Activated CD8-positive, alpha-beta T cell treated with anti-CD3 and anti-CD28 coated beads for 36 hours (primary cell): ENCODE data around the gene ANKRD40CL. TPM values are rescaled to one million over a fixed set of nuclear protein-coding genes. Genes with fewer than 3 reads are reported as not detected.
A peak's percentile ranks its signal among the peaks of the same experiment; 100 is the strongest.
"Not testable (repeated sequence)": the region's sequence is repeated elsewhere in the genome, so short reads cannot be mapped to it uniquely, and the experiment has no call there.

Experiments
- ATAC-seq: fragments of 200-7000 bp; cut with Tn5 transposase; one replicate; pipeline ENCODE4 v1.10.0; 2021; ENCODE audit warnings: mild to moderate bottlenecking, moderate library complexity
- CTCF ChIA-PET: fragments of 350-600 bp; sonication (Branson Sonifier 250); formaldehyde crosslinking; loops from one replicate; lab custom pipeline; 2021; ENCODE audit warnings: antibody characterized with exemption; lab: Charles Lee
- POLR2A ChIA-PET: fragments of 350-600 bp; sonication (Branson Sonifier 250); formaldehyde crosslinking; loops from one replicate; lab custom pipeline; 2021; ENCODE audit warnings: antibody characterized with exemption; lab: Charles Lee
- DNase-seq: peaks from one replicate; pipeline ENCODE4 v3.0.0-alpha.2; 2020
- H3K27ac Mint-ChIP-seq: one replicate; pipeline ENCODE4 v1.8.0; 2021; ENCODE audit warnings: mild to moderate bottlenecking, mixed read lengths
- H3K27me3 Mint-ChIP-seq: one replicate; pipeline ENCODE4 v1.8.0; 2021; ENCODE audit warnings: mixed read lengths
- H3K36me3 Mint-ChIP-seq: one replicate; pipeline ENCODE4 v1.8.0; 2021; ENCODE audit warnings: low read depth, mixed read lengths
- H3K4me1 Mint-ChIP-seq: one replicate; pipeline ENCODE4 v1.8.0; 2021; ENCODE audit warnings: low read depth, mixed read lengths
- H3K4me3 Mint-ChIP-seq: one replicate; pipeline ENCODE4 v1.8.0; 2021; ENCODE audit warnings: mild to moderate bottlenecking, moderate library complexity, mixed read lengths
- H3K9me3 Mint-ChIP-seq: one replicate; pipeline ENCODE4 v1.8.0; 2021; ENCODE audit warnings: mixed read lengths
- intact Hi-C: fragments of 100-400 bp; cut with micrococcal nuclease; formaldehyde crosslinking; loops from one replicate; pipeline ENCODE4 v1.10.0; 2022
- total RNA-seq, 2 experiments: library from RNA; stranded (reverse); gene quantifications; one replicate each; pipeline ENCODE4 v1.2.3, GENCODE V29; 2021
- TF ChIP-seq, protein P1 (sequence below): fragments of 200-600 bp; IDR thresholded peaks from one replicate; pipeline ENCODE4 v1.8.0; 2022; ENCODE audit warnings: antibody characterized with exemption, mild to moderate bottlenecking

ANKRD40CL gene
- total RNA-seq, 2 experiments from 2014 or later = not detected

DNA sequence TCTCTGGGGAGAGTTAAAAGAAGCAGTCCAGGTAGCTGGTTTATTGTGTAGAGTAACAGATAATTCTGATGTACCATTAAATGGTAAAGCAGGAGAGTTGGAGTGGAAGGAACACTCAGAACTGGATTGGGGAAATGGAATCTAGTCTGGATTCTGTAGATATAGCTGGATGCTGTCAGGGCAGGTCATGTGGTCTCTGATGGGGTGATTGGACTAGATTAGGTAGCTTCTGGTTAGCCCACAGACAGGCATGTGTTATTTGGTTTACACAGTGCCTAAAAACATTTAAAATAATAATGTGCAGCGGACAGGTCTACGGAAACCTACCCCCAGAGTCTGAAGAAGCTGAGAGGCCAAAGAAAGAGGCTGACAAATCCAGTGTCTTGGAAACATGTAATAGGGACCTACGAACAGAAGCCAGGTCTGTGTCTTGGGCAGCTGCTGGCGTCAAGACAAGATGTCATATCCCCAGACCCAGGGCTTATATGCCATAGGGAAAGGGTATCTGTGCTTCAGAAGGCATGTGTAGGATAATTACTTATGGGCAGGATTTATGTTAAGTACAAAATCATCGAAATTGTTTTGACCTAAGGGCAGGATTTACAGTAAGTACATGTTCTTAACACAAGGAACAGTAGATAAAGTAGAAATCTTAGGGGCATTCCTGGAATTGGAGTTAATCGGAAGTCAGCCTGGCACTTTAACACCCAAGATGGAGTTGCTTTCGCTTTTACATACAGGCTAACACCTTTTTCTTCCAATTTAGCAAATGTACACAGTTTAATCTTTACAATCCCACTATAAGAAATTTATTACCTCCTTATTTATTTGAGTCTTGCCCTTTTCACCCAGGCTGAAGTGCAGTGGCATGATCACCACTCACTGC lies 35.5 kb downstream of the ANKRD40CL start:
- TF ChIP-seq, protein P1, sequence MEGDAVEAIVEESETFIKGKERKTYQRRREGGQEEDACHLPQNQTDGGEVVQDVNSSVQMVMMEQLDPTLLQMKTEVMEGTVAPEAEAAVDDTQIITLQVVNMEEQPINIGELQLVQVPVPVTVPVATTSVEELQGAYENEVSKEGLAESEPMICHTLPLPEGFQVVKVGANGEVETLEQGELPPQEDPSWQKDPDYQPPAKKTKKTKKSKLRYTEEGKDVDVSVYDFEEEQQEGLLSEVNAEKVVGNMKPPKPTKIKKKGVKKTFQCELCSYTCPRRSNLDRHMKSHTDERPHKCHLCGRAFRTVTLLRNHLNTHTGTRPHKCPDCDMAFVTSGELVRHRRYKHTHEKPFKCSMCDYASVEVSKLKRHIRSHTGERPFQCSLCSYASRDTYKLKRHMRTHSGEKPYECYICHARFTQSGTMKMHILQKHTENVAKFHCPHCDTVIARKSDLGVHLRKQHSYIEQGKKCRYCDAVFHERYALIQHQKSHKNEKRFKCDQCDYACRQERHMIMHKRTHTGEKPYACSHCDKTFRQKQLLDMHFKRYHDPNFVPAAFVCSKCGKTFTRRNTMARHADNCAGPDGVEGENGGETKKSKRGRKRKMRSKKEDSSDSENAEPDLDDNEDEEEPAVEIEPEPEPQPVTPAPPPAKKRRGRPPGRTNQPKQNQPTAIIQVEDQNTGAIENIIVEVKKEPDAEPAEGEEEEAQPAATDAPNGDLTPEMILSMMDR = no peak
- H3K27ac Mint-ChIP-seq = peak overlapping the region; percentile 67
- peaks cover 16% of the 10 kb centered on the region for H3K36me3 Mint-ChIP-seq
- intact Hi-C loops = no loop called here
- H3K27me3 Mint-ChIP-seq = no peaks in the 10 kb centered on the region
- H3K9me3 Mint-ChIP-seq = no peaks in the 10 kb centered on the region
- ChIA-PET CTCF (no interaction called here), POLR2A (interaction anchor here (0.6 to 1.4 kb wide), 4 partner anchors 10 to 27 kb away, joined by 3 to 8 read pairs (median 4); partner anchors contain the start of gene LUC7L3)
- peak; percentile 34 for ATAC-seq
- no peak overlapping the region for H3K4me3 Mint-ChIP-seq
- peaks cover 64% of the 10 kb centered on the region for H3K4me1 Mint-ChIP-seq
- DNase-seq = no peak

DNA sequence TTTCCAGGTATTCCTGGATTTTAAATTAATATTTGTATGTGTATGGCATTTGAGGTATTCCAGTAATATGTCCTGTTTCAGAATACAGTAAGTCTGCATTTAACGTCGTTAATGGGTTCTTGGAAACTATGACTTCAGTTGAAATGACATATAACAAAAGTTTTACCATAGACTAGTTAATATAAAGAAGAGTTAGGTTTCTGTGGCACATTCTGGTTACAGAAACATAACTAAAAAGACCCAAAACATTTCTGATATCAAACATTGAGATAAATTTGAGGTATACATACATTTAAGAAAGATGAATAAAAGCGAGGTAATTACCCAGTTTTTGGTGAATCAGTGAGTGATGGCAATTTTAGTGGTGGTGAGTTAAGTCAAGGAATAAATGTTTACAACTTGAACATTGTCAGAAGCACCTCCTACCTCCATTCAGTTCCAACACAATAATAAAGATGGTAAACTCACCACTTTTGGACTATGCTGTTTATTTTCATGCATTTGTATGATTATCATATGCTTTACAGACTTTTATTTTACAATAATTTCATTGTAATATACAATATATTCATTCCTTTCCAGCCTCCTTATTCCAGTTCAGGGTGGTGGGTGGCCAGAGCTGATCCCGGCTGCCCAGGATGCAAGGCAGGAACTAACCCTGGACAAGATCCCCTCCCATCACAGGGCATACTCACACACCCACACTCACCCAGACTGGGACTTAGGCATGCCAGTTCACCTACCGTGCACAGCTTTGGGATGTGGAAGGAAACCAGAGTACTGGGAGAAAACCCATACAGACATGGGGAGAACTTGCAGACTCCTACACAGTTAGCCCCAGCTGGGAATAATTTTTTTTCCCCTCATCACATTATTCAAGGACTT lies 38.2 kb downstream of the ANKRD40CL start:
- Mint-ChIP-seq H3K27ac (peak overlapping the region; percentile 69), H3K36me3 (peaks cover 11% of the 10 kb centered on the region), H3K4me1 (peaks cover 52% of the 10 kb centered on the region), H3K27me3 (no peaks in the 10 kb centered on the region), H3K9me3 (no peaks in the 10 kb centered on the region), H3K4me3 (no peak overlapping the region)
- CTCF ChIA-PET = no interaction called here
- TF ChIP-seq, protein P1 = no peak
- POLR2A ChIA-PET = interaction anchor here (0.9 to 1.1 kb wide), 3 partner anchors 10 to 23 kb away, joined by 3 read pairs; no protein-coding TSS in a partner anchor
- DNase-seq (no peak), ATAC-seq (no peak)
- intact Hi-C loops = no loop called here

DNA sequence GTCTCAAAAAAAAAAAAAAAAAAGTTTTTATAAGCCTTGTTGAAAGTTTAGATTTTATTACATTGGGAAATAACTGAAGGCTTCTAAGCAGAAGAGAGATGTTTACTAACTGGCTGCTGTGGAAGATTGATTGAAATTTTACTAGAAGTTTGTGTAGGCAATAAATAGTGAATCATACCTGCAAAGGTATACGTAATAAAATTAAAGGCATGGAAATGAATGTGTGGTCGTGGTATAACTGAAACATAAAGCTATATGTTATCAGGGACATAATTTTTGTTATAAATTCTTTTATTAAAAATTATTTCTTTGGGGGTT lies 39.2 kb downstream of the ANKRD40CL start:
- Mint-ChIP-seq H3K4me3 (no peak overlapping the region), H3K36me3 (peaks cover 15% of the 10 kb centered on the region), H3K4me1 (peaks cover 60% of the 10 kb centered on the region), H3K9me3 (no peaks in the 10 kb centered on the region), H3K27ac (peak overlapping the region; percentile 63), H3K27me3 (no peaks in the 10 kb centered on the region)
- CTCF ChIA-PET = interaction anchor here (0.7 kb wide), 1 partner anchor 155 kb away, joined by 3 read pairs; no protein-coding TSS in a partner anchor
- ATAC-seq (no peak), DNase-seq (no peak)
- TF ChIP-seq, protein P1 = no peak
- intact Hi-C loops = no loop called here
- POLR2A ChIA-PET = interaction anchor here (0.9 to 1.6 kb wide), 2 partner anchors 14 to 20 kb away, joined by 3 to 6 read pairs; no protein-coding TSS in a partner anchor

DNA sequence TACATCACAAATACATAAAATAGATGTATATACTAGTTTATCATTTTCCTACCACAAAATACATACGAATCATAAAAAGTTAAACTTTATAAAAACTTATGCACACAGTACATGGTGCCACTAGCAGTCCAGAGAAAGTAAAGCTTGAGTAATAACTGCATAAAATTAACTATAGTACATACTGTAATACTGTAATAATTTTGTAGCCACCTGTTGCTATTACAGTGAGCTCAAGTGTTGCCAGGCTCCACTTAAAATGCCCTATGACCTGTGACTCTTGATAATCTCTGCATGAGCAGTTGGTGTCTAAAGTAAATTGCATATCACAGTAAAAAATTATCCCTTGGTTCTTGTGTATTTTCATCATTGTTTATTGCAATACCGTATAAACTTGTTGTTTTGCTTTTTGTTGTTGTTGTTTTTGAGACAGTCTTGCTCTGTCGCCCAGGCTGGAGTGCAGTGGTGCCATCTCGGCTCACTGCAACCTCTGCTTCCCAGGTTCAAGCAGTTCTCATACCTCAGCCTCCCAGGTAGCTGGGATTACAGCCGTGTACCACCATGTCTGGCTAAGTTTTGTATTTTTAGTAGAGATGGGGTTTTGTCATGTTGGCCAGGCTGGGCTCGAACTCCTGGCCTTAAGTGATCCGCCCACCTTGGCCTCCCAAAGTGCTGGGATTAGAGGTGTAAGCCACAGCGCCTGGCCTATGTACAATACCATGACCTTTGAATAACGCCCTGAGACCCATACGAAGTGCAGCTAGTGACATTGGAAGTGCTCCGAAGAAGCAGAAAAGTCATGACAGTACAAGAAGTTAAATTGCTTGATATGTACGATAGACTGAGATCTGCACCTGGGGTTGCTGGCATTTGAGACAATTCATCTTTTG lies 41.3 kb downstream of the ANKRD40CL start:
- intact Hi-C loops = no loop called here
- TF ChIP-seq, protein P1 = no peak
- ATAC-seq (no peak), DNase-seq (no peak)
- H3K36me3 Mint-ChIP-seq = peaks cover 23% of the 10 kb centered on the region
- no peaks in the 10 kb centered on the region for H3K9me3 Mint-ChIP-seq
- H3K27ac Mint-ChIP-seq = no peak overlapping the region
- POLR2A ChIA-PET = interaction anchor here (0.7 to 2.3 kb wide), 4 partner anchors 12 to 293 kb away, joined by 3 to 9 read pairs (median 6); partner anchors contain the start of gene ANKRD40
- CTCF ChIA-PET = interaction anchor here (1.0 kb wide), 1 partner anchor 21 kb away, joined by 3 read pairs; no protein-coding TSS in a partner anchor
- peaks cover 52% of the 10 kb centered on the region for H3K4me1 Mint-ChIP-seq
- H3K27me3 Mint-ChIP-seq = no peaks in the 10 kb centered on the region
- no peak overlapping the region for H3K4me3 Mint-ChIP-seq

DNA sequence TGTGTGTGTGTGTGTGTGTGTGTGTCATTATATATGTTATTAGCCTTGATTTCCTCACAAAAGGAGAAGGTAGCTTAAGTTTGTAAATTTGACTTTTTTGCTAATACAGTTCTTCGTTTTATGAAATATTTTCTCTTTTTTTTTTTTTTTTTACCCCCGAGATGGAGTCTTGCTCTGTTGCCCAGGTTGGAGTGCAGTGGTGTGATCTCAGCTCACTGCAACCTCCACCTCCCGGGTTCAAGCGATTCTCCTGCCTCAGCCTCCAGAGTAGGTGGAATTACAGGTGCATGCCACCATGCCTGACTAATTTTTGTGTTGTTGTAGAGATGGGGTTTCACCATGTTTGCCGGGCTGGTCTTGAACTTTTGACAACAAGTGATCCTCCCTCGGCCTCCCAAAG lies 42.7 kb downstream of the ANKRD40CL start:
- ChIA-PET CTCF (interaction anchor here (1.0 kb wide), 1 partner anchor 125 kb away, joined by 3 read pairs; no protein-coding TSS in a partner anchor), POLR2A (interaction anchor here (0.7 to 1.0 kb wide), 2 partner anchors 16 to 220 kb away, joined by 3 to 4 read pairs; no protein-coding TSS in a partner anchor)
- H3K27me3 Mint-ChIP-seq, intact Hi-C loops, H3K27ac Mint-ChIP-seq, H3K4me3 Mint-ChIP-seq, ATAC-seq, H3K9me3 Mint-ChIP-seq, DNase-seq: not testable (repeated sequence)
- Mint-ChIP-seq H3K4me1 (peaks cover 50% of the 10 kb centered on the region), H3K36me3 (peaks cover 35% of the 10 kb centered on the region)
